ENCODE results near the gene ST7.
"Not testable (repeated sequence)": the region's sequence is repeated elsewhere in the genome, so short reads cannot be mapped to it uniquely, and the experiment has no call there.

Gene ST7

GRCh38 chr7:116953372-116953905, at the start of gene ST7:
TSS of gene ST7 (plus strand) at chr7:116953501. CDS start at chr7:116953541, 40 bp downstream.
- DNase-seq = peak; percentile 74

DNA sequence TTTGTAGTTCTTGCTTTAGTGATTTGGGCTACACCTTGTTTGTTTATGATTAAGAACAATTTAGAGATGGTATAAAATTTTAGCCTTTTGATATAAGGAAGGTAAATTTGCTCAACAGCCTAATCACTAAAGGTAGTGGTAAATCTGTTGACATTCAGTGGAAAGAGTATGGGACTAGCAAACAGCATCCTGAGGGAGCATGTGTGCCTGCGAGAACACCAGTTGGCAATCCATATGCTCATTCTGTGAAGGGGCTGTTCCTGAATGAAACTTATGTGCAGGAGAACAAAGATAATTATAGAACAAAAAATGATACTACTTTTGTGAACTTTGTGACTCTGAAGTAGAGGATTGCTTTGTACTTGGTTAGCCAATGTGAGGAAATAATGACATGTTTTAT, 46.9 kb upstream of the ST7 start:
- DNase-seq = no peak

DNA sequence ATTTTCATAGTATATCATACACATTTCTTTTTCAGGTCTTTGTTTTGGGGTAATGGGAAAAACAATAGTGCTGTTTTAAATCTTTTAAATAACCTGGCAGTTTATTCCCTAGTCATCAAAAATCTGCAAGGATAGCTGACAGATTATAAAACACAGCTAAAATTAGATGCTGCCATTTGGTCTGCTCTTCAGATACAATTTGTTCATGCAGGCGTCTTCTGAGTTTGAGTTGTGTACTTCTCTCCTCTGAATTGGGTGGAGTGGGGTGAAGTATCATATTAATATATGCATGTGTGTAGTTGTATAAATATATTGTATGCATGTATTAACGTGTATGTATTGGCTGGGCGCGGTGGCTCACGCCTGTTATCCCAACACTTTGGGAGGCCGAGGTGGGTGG, 42.9 kb upstream of the ST7 start:
- no peak for DNase-seq

DNA sequence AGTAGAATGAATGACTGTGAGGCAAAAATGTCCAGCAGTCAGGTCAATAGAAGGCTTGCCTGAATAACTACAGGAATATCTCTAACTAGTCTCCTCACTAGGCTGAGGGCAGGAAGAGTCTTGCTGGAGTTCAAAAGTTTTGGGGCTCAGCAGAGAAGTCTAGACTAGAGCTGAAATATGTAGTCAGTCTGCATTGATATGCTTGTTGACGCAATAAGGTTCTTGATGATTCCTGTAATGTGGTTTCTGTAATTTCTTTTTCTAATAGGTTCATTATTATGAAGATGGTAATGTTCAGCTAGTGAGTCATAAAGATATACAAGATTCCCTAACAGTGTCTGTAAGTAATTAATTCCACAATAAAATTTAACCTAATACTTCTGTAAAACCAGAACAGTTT, 41.5 kb upstream of the ST7 start:
- DNase-seq = no peak

DNA sequence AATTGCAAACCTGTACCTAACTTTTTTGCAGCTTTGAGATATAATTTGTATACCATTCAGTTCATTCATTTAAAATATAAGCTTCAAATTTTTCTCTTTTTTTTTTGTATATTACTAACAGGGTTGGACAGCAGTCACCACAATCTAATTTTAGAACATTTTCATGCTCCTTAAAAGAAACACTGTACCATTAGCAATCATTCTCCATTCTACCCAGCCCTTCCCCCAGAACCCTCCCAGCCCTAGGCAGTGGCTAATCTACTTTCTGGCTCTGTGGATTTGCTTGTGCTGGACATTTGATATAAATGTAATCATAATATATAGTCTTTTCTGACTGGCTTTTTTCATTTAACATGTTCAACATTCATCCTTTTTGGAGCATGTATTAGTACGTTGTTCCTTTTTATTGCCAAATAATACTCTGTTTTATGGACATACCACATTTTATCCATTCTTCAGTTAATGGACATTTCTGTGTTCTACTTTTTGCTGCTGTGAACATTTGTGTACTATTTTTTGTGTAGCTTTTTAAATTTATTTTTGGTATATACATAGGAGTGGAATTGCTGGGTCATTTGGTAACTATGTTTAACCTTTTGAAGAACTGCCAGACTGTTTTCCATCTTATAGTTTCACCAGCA, 40.9 kb upstream of the ST7 start:
- DNase-seq = no peak

GRCh38 chr7:116918704-116919103, 34.6 kb upstream of the ST7 start:
- no peak for DNase-seq

DNA sequence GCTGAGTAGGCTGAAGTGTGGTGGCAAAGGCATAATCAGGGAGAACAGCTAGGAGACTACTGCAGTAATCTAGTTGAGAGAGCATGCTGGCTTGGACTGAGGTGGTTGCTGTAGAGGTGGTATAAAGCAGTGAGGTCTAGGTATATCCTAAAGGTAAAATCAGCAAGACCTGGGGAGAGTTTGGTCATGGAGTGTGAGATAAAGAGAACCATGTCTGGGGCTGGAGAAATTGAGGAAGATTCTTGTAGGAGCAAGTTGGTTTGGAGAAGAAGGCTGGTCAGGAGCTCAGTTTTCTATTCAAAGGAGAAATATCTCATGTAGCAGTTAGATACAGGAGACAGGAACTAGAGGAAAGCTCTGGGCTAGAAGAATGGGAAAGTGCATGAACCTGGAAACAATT, 32.9 kb upstream of the ST7 start:
- DNase-seq = no peak

- DNase-seq = no peak
Measured at GRCh38 chr7:116922545-116922944, 30.8 kb upstream of the ST7 start.

DNA sequence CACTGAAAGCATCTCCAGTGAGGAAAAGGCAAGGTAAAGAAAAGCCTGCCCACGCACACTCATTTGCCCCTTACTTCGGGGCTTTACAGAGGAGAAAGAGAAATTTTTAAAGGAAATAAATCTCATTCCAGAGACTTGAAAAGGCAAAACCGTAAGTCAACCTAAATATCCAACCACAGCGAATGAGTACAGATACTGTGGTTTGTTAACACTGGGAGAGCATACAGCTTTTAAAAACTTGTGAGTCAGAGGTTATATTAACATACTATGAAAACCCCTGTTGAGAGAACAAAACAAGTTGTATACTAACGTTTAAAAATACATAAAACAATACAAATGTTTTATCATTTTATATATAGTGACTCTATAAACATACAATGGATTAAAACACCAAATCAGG, 28.6 kb upstream of the ST7 start:
- no peak for DNase-seq

DNA sequence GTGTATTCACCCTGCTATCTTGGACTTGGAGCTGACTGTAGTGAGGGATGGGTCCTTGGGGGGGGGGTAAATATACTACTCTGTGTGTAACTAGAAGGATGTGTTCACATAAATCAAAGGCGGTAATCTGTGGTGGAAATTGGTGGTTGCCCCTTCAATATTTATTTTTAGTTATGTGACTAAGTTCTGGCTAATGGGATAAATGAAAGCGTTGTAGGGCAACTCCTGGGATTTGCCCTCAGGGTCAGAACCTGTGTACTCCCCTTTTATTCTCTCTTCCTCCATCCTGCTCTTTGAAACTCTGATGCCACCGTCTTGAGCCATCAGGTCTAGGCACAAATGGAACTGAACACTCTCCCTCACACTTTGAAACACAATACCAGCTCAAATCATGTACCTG, 24.3 kb upstream of the ST7 start:
- DNase-seq = no peak

- peak; percentile 85 for DNase-seq
Measured at GRCh38 chr7:116929914-116930913, 23.1 kb upstream of the ST7 start.

DNA sequence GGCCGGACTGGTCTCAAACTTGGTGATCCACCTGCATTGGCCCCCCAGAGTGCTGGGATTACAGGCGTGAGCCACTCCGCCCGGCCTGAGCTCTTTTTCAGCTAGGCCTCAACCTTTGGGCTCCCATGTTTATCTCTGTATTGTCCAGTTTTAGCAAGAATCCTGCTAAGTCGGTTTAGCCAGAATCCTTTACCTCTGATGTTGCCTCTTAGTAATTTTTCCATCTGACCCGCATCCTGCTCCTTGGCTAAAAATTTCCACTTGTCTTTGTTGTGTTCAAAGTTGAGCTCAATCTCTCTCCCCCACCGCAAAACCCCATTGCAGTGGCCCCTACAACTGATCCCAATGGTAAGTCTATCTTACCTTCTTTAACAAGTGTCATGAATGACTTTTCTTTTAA, 20.7 kb upstream of the ST7 start:
- DNase-seq = no peak

GRCh38 chr7:116933465-116933864, 19.8 kb upstream of the ST7 start:
- DNase-seq = no peak

DNA sequence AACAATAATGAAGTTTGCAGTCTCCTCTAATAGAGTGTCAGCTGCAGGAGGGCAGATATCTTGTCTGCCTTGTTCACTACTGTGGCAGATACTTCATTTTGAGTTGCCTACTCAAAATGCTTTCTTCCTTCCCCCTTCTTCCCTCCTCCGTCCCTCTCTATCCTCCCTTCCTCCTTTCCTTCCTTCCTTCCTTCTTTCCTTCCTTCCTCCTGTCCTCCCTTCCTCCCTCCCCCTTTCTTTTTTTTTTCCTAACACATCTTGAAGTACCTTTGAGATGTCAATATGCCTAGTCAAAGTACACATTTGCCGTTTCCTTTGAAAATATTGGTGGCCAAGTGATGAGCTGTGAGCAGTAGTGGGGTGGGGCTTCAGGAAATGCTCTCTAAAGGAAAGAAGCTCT, 18.7 kb upstream of the ST7 start:
- DNase-seq = no peak

GRCh38 chr7:116936844-116937243, 16.5 kb upstream of the ST7 start:
- DNase-seq = not testable (repeated sequence)

GRCh38 chr7:116938678-116939077, 14.6 kb upstream of the ST7 start:
- no peak for DNase-seq

DNA sequence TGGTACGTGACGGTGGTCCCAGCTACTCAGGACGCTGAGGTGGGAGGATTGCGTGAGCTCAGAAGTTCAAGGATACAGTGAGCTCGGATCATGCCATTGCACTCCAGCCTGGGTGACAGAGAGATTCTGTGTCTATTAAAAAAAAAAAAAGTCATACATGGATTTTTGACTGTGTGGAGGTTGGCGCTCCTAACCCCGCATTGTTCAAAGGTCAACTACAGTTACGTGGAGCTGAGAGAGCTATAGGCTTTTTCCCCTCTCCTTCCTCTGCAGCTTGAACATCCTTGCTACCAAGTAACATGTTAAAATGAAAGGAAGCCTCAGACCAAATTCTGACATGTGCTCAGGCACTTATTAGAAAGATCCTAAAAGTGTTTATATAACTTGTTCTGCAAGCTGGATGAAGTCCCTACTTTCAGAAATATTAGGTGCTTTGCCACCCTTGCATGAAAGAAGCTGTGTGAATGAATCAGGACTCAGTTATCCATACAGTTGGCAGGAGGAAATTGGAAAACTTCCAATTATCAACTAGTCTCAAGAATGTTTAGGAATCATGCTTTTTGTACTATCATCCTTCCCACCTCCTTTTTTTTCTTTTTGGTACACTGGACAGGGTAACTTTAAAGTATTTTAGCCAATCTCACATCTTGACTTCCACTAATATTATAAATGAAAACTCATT, 12.5 kb upstream of the ST7 start:
- DNase-seq = peak; percentile 5

DNA sequence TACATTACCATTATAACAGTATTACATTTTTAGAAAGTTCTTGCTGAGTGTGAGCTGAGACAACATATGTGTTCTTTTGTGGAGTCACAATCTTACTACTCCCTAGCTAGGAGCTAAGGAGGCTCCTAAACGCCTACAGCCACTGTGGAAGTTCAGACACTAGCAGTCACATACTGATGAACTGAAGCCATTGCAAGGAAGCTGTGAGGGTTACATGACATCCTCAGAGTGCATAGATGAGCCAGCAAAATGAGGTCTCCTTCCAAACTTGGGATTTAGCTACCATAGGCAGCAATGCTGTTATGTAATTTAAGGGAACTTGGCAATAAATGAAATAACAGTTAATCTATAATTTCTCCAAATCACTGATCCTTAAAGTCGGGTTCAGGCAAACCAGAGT, 10.8 kb upstream of the ST7 start:
- no peak for DNase-seq

DNA sequence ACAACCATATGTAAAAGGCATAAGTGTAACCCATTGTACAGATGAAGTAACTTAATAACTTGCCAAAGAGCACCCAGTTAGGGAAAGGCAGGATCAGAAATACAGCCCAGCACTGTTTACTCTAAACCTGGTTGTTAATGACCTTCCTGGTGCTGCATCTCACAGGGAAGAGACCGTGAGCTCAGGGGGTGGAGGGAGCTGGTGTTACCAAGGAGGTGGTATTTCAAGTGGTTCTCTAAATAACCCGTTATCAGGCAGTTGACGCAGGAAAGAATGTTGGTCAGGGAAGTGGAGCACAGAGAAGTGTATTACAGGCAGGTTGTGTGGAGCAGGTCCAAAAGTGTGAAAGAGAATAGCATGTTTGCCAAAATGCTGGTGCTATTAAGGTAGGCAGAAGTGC, 4.4 kb upstream of the ST7 start:
- DNase-seq = no peak

DNA sequence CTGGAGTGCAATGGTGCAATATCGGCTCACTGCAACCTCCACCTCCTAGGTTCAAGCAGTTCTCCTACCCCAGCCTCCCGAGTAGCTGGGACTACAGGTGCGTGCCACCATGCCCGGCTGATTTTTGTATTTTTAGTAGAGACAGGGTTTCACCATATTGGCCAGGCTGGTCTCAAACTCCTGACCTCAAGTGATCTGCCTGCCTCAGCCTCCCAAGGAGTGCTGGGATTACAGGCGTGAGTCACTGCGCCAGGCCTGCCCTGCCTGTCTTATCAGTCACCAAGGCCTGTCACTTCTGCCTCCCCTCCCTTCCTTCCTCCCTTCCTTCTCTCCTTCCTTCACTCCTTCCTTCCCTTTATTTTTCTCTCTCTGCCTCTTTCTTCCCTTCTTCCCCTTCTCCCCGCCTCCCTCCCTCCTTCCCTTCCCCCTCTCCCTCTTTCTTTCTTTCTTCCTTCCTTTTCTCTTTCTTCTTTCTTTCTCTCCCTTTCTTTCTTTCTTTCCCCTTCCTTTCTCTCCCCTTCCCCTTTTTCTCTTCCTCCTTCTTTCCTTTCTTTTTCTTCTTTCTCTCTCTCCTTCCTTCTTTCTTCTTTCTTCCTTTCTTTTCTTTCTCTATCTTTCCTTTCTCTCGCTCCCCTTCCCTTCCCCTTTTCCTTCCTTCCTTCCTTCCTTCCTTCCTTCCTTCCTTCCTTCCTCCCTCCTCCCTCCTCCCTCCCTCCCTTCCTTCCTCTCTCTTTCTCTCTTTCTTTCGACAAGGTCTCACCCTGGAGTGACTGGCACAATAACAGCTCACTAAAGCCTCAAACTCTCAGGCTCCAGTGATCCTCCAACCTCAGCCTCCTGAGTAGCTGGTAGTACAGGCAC, 3.1 kb upstream of the ST7 start:
- DNase-seq = no peak

GRCh38 chr7:116950889-116951351, 2.4 kb upstream of the ST7 start:
- no peak for DNase-seq

Measured in kidney glomerular epithelial cell (primary cell).